ENCODE measurements around the gene HPD. TPM values are rescaled to one million over a fixed set of nuclear protein-coding genes. Genes with fewer than 3 reads are reported as not detected.

The HPD gene
- total RNA-seq, 4 donors from 2014 or later = 2.0 to 5.0 (median 2.0) TPM; not detected in 1

DNA sequence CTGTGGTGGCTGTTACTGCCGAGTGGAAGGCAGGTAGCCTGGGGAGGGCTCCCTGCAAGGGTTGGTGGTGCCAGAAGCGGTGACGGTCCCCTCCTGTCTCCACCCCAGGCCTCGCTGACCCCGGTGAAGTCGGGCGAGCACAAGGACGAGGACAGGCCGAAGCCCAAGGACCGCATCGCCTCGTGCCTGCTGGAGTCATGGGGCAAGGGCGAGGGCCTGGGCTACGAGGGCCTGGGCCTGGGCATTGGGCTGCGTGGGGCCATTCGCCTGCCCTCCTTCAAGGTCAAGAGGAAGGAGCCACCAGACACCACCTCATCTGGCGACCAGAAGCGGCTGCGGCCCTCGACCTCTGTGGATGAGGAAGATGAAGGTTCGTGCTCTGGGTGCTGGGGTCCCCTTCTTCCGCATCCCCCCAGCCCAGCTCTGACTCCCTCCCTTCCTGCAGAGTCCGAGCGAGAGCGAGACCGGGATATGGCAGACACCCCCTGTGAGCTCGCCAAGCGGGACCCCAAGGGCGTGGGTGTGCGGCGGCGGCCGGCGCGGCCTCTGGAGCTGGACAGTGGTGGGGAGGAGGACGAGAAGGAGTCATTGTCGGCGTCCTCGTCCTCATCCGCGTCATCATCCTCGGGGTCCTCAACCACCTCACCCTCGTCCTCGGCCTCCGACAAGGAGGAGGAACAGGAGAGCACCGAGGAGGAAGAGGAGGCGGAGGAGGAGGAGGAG lies 41.6 kb downstream of the HPD start:
- no peak overlapping the region for H3K27ac ChIP-seq
- no peak for TF ChIP-seq POLR2A (IDR thresholded peaks at IDR 0.05)
- TF ChIP-seq, protein P1, sequence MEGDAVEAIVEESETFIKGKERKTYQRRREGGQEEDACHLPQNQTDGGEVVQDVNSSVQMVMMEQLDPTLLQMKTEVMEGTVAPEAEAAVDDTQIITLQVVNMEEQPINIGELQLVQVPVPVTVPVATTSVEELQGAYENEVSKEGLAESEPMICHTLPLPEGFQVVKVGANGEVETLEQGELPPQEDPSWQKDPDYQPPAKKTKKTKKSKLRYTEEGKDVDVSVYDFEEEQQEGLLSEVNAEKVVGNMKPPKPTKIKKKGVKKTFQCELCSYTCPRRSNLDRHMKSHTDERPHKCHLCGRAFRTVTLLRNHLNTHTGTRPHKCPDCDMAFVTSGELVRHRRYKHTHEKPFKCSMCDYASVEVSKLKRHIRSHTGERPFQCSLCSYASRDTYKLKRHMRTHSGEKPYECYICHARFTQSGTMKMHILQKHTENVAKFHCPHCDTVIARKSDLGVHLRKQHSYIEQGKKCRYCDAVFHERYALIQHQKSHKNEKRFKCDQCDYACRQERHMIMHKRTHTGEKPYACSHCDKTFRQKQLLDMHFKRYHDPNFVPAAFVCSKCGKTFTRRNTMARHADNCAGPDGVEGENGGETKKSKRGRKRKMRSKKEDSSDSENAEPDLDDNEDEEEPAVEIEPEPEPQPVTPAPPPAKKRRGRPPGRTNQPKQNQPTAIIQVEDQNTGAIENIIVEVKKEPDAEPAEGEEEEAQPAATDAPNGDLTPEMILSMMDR (IDR thresholded peaks at IDR 0.05 in 4 of 5, conservative IDR thresholded peaks at IDR 0.05 in 1 of 5) = no peak
- no peaks in the 10 kb centered on the region for H3K9me3 ChIP-seq
- in situ Hi-C loops (cut with MboI; ENCODE audit: low sequenced_read_pairs in 4 of 4) (no loop called here), intact Hi-C loops (cut with DNase I; ENCODE audit: low total_unique reads) (no loop called here)
- H3K27me3 ChIP-seq = no peaks in the 10 kb centered on the region
- H3K4me1 ChIP-seq = peaks cover 12 to 17% of the 10 kb centered on the region in 2 donors
- H3K4me3 ChIP-seq = no peak overlapping the region
- DNase-seq = no peak
- H3K36me3 ChIP-seq = peaks cover 9 to 73% of the 10 kb centered on the region in 2 donors
- ATAC-seq = no peak

DNA sequence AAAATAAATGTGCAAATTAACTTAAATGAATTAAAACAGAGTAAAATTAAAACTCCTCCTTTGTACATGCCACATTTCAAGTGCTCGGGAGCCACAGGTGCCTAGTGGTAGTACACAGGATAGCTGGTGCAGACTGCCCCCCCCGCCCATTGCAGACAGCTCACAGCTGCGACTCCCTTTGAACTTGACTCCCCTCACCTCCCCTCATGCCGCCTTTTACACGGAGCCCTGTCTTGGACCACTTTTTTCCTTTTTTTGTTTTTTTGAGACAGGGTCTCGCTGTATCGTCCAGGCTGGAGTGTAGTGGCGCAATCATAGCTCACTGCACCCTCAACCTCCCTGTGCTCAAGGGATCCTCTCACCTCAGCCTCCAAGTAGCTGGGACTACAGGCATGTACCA lies 43.4 kb downstream of the HPD start:
- Histone ChIP-seq H3K27me3 (no peaks in the 10 kb centered on the region), H3K4me3 (no peak overlapping the region), H3K9me3 (no peaks in the 10 kb centered on the region), H3K4me1 (peaks cover 25 to 32% of the 10 kb centered on the region in 2 donors), H3K27ac (no peak overlapping the region), H3K36me3 (peaks cover 9 to 61% of the 10 kb centered on the region in 2 donors)
- DNase-seq = no peak
- TF ChIP-seq, protein P1 (IDR thresholded peaks at IDR 0.05 in 4 of 5, conservative IDR thresholded peaks at IDR 0.05 in 1 of 5) = no peak
- TF ChIP-seq POLR2A (IDR thresholded peaks at IDR 0.05) = no peak
- no peak for ATAC-seq
- in situ Hi-C loops (cut with MboI; ENCODE audit: low sequenced_read_pairs in 4 of 4) = no loop called here
- intact Hi-C loops (cut with DNase I; ENCODE audit: low total_unique reads) = no loop called here

DNA sequence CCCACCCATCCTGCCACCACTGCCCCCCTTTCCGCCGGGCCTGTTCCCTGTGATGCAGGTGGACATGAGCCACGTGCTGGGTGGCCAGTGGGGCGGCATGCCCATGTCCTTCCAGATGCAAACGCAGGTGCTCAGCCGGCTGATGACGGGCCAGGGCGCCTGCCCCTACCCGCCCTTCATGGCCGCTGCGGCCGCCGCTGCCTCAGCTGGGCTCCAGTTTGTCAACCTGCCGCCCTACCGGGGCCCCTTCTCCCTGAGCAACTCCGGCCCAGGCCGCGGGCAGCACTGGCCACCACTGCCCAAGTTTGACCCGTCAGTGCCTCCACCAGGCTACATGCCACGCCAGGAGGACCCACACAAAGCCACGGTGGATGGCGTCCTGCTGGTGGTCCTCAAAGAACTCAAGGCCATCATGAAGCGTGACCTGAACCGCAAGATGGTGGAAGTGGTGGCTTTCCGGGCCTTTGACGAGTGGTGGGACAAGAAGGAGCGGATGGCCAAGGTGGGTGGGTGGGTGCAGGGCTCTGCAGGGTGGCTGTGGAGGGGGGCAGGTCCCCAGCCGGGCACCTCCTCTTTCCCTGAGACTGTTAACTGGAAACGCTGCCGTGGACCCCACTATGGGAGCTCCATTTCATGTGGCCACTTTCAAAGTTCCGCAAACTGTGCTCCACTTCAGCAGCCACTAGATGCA lies 44.1 kb downstream of the HPD start:
- Histone ChIP-seq H3K9me3 (no peaks in the 10 kb centered on the region), H3K36me3 (peaks cover 9 to 61% of the 10 kb centered on the region in 2 donors), H3K27me3 (no peaks in the 10 kb centered on the region), H3K27ac (no peak overlapping the region), H3K4me1 (peaks cover 25 to 32% of the 10 kb centered on the region in 2 donors), H3K4me3 (no peak overlapping the region)
- DNase-seq = no peak
- TF ChIP-seq, protein P1 (IDR thresholded peaks at IDR 0.05 in 4 of 5, conservative IDR thresholded peaks at IDR 0.05 in 1 of 5) = no peak
- TF ChIP-seq POLR2A (IDR thresholded peaks at IDR 0.05) = no peak
- intact Hi-C loops (cut with DNase I; ENCODE audit: low total_unique reads) (no loop called here), in situ Hi-C loops (cut with MboI; ENCODE audit: low sequenced_read_pairs in 4 of 4) (no loop called here)
- no peak for ATAC-seq

DNA sequence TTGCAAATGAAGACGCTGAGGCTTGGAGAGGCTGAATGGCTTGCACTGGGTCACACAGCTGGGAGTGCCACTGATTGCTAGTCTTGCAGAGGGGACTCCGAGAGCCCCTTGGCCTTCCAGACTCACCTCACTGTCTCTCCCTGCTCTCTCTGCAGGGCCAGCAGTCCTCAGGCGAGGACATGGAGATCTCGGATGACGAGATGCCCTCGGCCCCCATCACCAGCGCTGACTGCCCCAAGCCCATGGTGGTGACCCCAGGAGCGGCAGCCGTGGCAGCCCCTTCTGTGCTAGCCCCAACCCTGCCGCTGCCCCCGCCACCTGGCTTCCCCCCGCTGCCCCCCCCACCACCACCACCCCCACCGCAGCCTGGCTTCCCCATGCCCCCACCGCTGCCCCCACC lies 44.7 kb downstream of the HPD start:
- TF ChIP-seq, protein P1 (IDR thresholded peaks at IDR 0.05 in 4 of 5, conservative IDR thresholded peaks at IDR 0.05 in 1 of 5) = no peak
- TF ChIP-seq POLR2A (IDR thresholded peaks at IDR 0.05) = no peak
- DNase-seq (no peak), ATAC-seq (no peak)
- H3K36me3 ChIP-seq = peaks cover 9 to 61% of the 10 kb centered on the region in 2 donors
- intact Hi-C loops (cut with DNase I; ENCODE audit: low total_unique reads) = no loop called here
- no peaks in the 10 kb centered on the region for H3K27me3 ChIP-seq
- in situ Hi-C loops (cut with MboI; ENCODE audit: low sequenced_read_pairs in 4 of 4) = no loop called here
- no peaks in the 10 kb centered on the region for H3K9me3 ChIP-seq
- H3K27ac ChIP-seq = no peak overlapping the region
- H3K4me1 ChIP-seq = peaks cover 25 to 32% of the 10 kb centered on the region in 2 donors
- no peak overlapping the region for H3K4me3 ChIP-seq
